Measurements from ENCODE around the gene TCFL5.

The TCFL5 gene

GRCh38 chr20:62820208-62820961 is 41.2 kb downstream of the TCFL5 start:
- H3K36me3 ChIP-seq (replicated peaks; ENCODE audit: insufficient read depth, low read length): no peaks in the 10 kb centered on the region
- no peak overlapping the region for H2AFZ ChIP-seq (ENCODE audit: low read length)
- H3K79me2 ChIP-seq (ENCODE audit: low read length): no peaks in the 10 kb centered on the region
- DNase-seq: no peak
- no peaks in the 10 kb centered on the region for H3K9me2 ChIP-seq (replicated peaks; ENCODE audit: insufficient read depth, low read length)
- H3K9me3 ChIP-seq (replicated peaks; ENCODE audit: insufficient read depth, low read length): no peaks in the 10 kb centered on the region
- TF ChIP-seq EZH2phosphoT487 (IDR thresholded peaks at IDR 0.05; ENCODE audit: low read length) (no peak), EZH2 (optimal IDR thresholded peaks at IDR 0.05; ENCODE audit: low read depth, low read length) (no peak)
- TF ChIP-seq, protein P1, sequence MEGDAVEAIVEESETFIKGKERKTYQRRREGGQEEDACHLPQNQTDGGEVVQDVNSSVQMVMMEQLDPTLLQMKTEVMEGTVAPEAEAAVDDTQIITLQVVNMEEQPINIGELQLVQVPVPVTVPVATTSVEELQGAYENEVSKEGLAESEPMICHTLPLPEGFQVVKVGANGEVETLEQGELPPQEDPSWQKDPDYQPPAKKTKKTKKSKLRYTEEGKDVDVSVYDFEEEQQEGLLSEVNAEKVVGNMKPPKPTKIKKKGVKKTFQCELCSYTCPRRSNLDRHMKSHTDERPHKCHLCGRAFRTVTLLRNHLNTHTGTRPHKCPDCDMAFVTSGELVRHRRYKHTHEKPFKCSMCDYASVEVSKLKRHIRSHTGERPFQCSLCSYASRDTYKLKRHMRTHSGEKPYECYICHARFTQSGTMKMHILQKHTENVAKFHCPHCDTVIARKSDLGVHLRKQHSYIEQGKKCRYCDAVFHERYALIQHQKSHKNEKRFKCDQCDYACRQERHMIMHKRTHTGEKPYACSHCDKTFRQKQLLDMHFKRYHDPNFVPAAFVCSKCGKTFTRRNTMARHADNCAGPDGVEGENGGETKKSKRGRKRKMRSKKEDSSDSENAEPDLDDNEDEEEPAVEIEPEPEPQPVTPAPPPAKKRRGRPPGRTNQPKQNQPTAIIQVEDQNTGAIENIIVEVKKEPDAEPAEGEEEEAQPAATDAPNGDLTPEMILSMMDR (IDR thresholded peaks at IDR 0.05; ENCODE audit: low read length): no peak
- peaks cover 63% of the 10 kb centered on the region for H3K27me3 ChIP-seq (replicated peaks; ENCODE audit: insufficient read depth, low read length)
- no peaks in the 10 kb centered on the region for H4K20me1 ChIP-seq (ENCODE audit: insufficient read depth, low read length)
- no peak overlapping the region for H3K27ac ChIP-seq (ENCODE audit: low read length)
- no peak overlapping the region for H3K4me2 ChIP-seq (ENCODE audit: low read depth, low read length)
- peaks cover 6% of the 10 kb centered on the region for H3K4me1 ChIP-seq (ENCODE audit: low read length)
- no peak overlapping the region for H3K4me3 ChIP-seq (ENCODE audit: low read length)
- no peaks in the 10 kb centered on the region for H3F3A ChIP-seq (ENCODE audit: insufficient read depth, low read length)
- H3K9ac ChIP-seq (ENCODE audit: low read length): no peak overlapping the region

DNA sequence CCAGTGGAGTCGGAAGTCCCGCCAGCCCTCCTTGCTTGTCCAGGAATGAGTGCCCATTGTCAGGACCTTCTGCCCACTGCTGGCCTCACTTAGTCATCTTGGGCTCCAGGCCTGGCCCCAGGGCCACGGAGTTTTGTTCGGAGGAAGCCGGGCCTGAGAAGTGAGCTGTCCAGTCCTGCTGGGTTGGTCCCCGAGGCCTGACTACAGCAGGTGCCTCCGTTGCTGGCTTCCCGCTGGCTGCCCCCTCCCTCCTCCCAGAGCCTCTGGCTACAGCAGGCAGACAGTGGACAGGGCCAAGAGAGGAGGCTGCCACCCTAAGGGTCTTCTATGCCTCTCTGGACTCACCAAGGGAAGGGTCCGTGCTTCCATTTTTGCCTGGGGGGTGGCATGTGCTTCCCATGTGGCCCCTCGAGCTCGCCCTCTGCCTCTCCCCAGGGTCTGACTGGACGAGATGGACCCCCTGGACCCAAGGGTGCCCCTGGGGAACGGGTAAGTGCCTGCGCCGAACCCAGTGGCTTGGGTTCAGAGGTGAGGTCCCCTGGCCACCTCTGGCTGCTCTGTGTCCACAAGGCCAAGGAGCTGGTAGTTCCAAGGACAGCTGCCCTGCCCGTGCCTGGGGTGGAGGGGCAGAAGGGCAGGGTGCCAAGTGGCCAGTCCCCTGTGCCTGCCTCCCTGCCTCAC is 42.0 kb downstream of the TCFL5 start:
- no peak overlapping the region for H2AFZ ChIP-seq (ENCODE audit: low read length)
- no peaks in the 10 kb centered on the region for H3K79me2 ChIP-seq (ENCODE audit: low read length)
- peaks cover 70% of the 10 kb centered on the region for H3K27me3 ChIP-seq (replicated peaks; ENCODE audit: insufficient read depth, low read length)
- H3K9me2 ChIP-seq (replicated peaks; ENCODE audit: insufficient read depth, low read length): no peaks in the 10 kb centered on the region
- TF ChIP-seq EZH2phosphoT487 (IDR thresholded peaks at IDR 0.05; ENCODE audit: low read length): no peak
- TF ChIP-seq EZH2 (optimal IDR thresholded peaks at IDR 0.05; ENCODE audit: low read depth, low read length): no peak
- TF ChIP-seq, protein P1 (IDR thresholded peaks at IDR 0.05; ENCODE audit: low read length): no peak
- no peaks in the 10 kb centered on the region for H4K20me1 ChIP-seq (ENCODE audit: insufficient read depth, low read length)
- H3K4me1 ChIP-seq (ENCODE audit: low read length): peaks cover 5% of the 10 kb centered on the region
- H3K9me3 ChIP-seq (replicated peaks; ENCODE audit: insufficient read depth, low read length): no peaks in the 10 kb centered on the region
- no peak overlapping the region for H3K9ac ChIP-seq (ENCODE audit: low read length)
- no peaks in the 10 kb centered on the region for H3F3A ChIP-seq (ENCODE audit: insufficient read depth, low read length)
- no peak overlapping the region for H3K27ac ChIP-seq (ENCODE audit: low read length)
- H3K36me3 ChIP-seq (replicated peaks; ENCODE audit: insufficient read depth, low read length): no peaks in the 10 kb centered on the region
- no peak overlapping the region for H3K4me3 ChIP-seq (ENCODE audit: low read length)
- no peak for DNase-seq
- no peak overlapping the region for H3K4me2 ChIP-seq (ENCODE audit: low read depth, low read length)

GRCh38 chr20:62818592-62819493 is 42.8 kb downstream of the TCFL5 start:
- H3K4me3 ChIP-seq (ENCODE audit: low read length): no peak overlapping the region
- H3K9me3 ChIP-seq (replicated peaks; ENCODE audit: insufficient read depth, low read length): no peaks in the 10 kb centered on the region
- no peaks in the 10 kb centered on the region for H3K9me2 ChIP-seq (replicated peaks; ENCODE audit: insufficient read depth, low read length)
- H3K79me2 ChIP-seq (ENCODE audit: low read length): no peaks in the 10 kb centered on the region
- TF ChIP-seq, protein P1 (IDR thresholded peaks at IDR 0.05; ENCODE audit: low read length): no peak
- no peak for TF ChIP-seq EZH2 (optimal IDR thresholded peaks at IDR 0.05; ENCODE audit: low read depth, low read length)
- TF ChIP-seq EZH2phosphoT487 (IDR thresholded peaks at IDR 0.05; ENCODE audit: low read length): no peak
- H3K4me2 ChIP-seq (ENCODE audit: low read depth, low read length): no peak overlapping the region
- H4K20me1 ChIP-seq (ENCODE audit: insufficient read depth, low read length): no peaks in the 10 kb centered on the region
- H3F3A ChIP-seq (ENCODE audit: insufficient read depth, low read length): no peaks in the 10 kb centered on the region
- no peak overlapping the region for H3K9ac ChIP-seq (ENCODE audit: low read length)
- no peak overlapping the region for H3K27ac ChIP-seq (ENCODE audit: low read length)
- no peaks in the 10 kb centered on the region for H3K36me3 ChIP-seq (replicated peaks; ENCODE audit: insufficient read depth, low read length)
- DNase-seq: no peak
- H3K27me3 ChIP-seq (replicated peaks; ENCODE audit: insufficient read depth, low read length): peaks cover 73% of the 10 kb centered on the region
- H2AFZ ChIP-seq (ENCODE audit: low read length): no peak overlapping the region
- H3K4me1 ChIP-seq (ENCODE audit: low read length): no peaks in the 10 kb centered on the region
